Suprapubic skin (tissue), 3 donors: Measurements from ENCODE around the gene TGFBRAP1.

Experiments
- CTCF ChIP-seq, 2 donors: fragments of 200-600 bp in 1 of 2; fragments of 450-650 bp in 1 of 2; sonication (generic) in 1 of 2; IDR thresholded peaks; one replicate each; pipeline ENCODE4 v1.5.1; 2016 to 2019; ENCODE audit warnings: antibody characterized with exemption in 2 of 2, mild to moderate bottlenecking in 1 of 2, moderate library complexity in 1 of 2
- EP300 ChIP-seq: sonication (generic); formaldehyde crosslinking; IDR thresholded peaks from one replicate; pipeline ENCODE4 v1.6.1; 2017; ENCODE audit warnings: antibody characterized with exemption
- POLR2A ChIP-seq, 2 donors: fragments of 450-650 bp; IDR thresholded peaks; one replicate each; pipeline ENCODE4 v1.6.1; 2017; ENCODE audit warnings: antibody characterized with exemption in 2 of 2, mild to moderate bottlenecking in 2 of 2, moderate library complexity in 2 of 2

GRCh38 chr2:105248316-105249070 lies 81.0 kb downstream of the TGFBRAP1 start:
- TF ChIP-seq CTCF (IDR thresholded peaks at IDR 0.05) (no peak), POLR2A (IDR thresholded peaks at IDR 0.05) (no peak), EP300 (no peak)
